ENCODE results near the gene PBX1.
A peak's percentile ranks its signal among the peaks of the same experiment; 100 is the strongest.

The PBX1 gene

DNA sequence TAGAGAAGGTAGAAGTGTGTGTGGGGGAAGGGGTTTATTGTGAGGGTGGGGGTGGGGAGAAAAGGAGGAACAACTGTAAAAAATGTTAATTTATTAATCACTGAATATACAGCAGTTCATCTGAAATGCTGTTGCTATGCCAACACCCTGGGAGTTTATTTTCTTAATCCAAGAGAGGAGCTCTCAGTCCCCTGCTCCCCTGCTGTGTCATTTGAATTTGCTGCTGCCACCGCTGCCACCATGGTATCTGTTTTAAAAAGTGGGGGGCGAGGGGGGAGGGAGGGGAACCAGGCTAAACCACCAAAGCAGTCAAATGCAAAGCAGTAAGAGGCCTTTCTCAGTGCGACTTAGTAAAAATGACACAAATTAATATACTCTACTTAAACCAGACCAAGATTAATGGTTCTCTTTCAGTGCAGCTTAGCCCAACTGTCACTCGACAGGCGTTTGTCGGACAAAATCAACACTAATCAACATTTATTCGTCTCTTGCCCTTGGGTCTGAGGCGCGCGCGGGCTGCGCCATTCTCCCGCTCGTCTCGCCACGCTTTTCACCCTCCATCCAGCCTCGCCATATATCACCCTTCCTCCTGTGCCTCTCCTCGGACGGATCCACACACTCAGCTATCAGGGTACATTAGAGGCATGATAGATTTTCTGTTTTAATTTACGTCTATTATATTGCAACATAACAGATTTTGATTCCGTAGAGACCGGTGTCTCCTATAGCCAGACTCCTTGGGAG, 76.2 kb downstream of the PBX1 start:
- Histone ChIP-seq H3K9ac (ENCODE audit: low read depth, low read length) (no peak overlapping the region), H3K27ac (ENCODE audit: low read depth, low read length) (peak overlapping the region; percentile 66), H3K36me3 (ENCODE audit: insufficient read depth, low read length) (no peaks in the 10 kb centered on the region; the same call in 1 of the 2 replicates), H3K27me3 (ENCODE audit: insufficient read depth, low read length) (no peaks in the 10 kb centered on the region), H3K9me3 (ENCODE audit: insufficient read depth, low read depth, low read length) (no peaks in the 10 kb centered on the region), H3K4me1 (ENCODE audit: insufficient read depth, low read length) (peaks cover 65% of the 10 kb centered on the region), H3K4me3 (ENCODE audit: low read length) (peak overlapping the region; percentile 14; the same call in 1 of the 2 replicates)
- WGBS = 55% methylated on average over 22 of the region's 22 CpGs

DNA sequence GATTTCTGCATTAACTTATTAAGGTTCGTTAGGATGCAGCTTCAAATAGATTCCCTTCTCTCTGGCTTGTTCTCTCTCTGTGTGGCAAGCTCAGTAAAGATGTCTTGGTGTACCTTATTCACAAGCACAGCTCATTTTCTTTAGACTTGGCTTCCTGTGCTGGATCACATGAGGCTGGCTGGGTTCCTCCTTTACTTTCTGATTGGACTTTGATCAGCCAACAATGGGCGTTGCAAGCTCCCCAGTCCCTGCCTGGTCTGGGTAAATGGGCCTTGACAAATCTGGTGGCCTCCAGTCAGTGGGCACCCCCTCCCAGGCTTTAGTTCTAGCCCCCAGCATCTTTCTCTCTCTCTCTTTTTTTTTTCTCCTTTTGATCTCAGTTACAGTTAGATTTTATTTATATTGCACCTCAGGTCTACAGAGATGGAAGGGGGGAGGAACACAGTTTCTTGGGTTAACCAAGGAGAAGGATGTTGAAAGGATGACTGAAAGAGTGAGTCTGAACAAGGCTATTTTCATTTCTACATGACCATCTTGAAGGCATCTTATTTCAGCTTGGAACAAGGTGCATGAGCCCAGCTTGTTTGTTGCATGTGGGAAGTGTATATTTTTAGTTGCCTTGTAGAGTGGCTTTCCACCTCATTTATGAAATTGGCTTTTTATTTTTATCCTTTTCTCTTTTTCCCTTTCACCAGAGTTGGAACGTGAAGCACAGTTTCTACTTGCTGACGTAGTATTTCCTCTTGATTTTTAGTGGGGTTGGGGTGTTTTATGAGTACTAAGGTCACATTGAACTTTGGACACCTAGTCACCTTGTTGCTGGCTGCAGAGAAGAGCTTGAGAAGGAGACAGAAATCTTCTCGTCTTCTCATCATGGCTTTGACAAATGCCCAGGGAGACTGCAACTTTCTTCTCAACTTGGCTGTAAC, 77.1 kb downstream of the PBX1 start:
- WGBS = 72% methylated on average over 5 of the region's 5 CpGs
- Histone ChIP-seq H3K4me3 (ENCODE audit: low read length) (peak overlapping the region; percentile 14; the same call in 1 of the 2 replicates), H3K27me3 (ENCODE audit: insufficient read depth, low read length) (no peaks in the 10 kb centered on the region), H3K9ac (ENCODE audit: low read depth, low read length) (no peak overlapping the region), H3K27ac (ENCODE audit: low read depth, low read length) (peak overlapping the region; percentile 66; the same call in 1 of the 2 replicates), H3K36me3 (ENCODE audit: insufficient read depth, low read length) (peaks cover 3% of the 10 kb centered on the region; the same call in 1 of the 2 replicates), H3K9me3 (ENCODE audit: insufficient read depth, low read depth, low read length) (no peaks in the 10 kb centered on the region), H3K4me1 (ENCODE audit: insufficient read depth, low read length) (peaks cover 63% of the 10 kb centered on the region)

GRCh38 chr1:164636757-164637156, 77.8 kb downstream of the PBX1 start:
- Histone ChIP-seq H3K4me1 (ENCODE audit: insufficient read depth, low read length) (peaks cover 56% of the 10 kb centered on the region), H3K4me3 (ENCODE audit: low read length) (no peak overlapping the region), H3K36me3 (ENCODE audit: insufficient read depth, low read length) (peaks cover 6% of the 10 kb centered on the region; the same call in 1 of the 2 replicates), H3K27ac (ENCODE audit: low read depth, low read length) (no peak overlapping the region), H3K9me3 (ENCODE audit: insufficient read depth, low read depth, low read length) (no peaks in the 10 kb centered on the region), H3K27me3 (ENCODE audit: insufficient read depth, low read length) (no peaks in the 10 kb centered on the region), H3K9ac (ENCODE audit: low read depth, low read length) (no peak overlapping the region)
- WGBS = 94% methylated on average over 3 of the region's 3 CpGs

DNA sequence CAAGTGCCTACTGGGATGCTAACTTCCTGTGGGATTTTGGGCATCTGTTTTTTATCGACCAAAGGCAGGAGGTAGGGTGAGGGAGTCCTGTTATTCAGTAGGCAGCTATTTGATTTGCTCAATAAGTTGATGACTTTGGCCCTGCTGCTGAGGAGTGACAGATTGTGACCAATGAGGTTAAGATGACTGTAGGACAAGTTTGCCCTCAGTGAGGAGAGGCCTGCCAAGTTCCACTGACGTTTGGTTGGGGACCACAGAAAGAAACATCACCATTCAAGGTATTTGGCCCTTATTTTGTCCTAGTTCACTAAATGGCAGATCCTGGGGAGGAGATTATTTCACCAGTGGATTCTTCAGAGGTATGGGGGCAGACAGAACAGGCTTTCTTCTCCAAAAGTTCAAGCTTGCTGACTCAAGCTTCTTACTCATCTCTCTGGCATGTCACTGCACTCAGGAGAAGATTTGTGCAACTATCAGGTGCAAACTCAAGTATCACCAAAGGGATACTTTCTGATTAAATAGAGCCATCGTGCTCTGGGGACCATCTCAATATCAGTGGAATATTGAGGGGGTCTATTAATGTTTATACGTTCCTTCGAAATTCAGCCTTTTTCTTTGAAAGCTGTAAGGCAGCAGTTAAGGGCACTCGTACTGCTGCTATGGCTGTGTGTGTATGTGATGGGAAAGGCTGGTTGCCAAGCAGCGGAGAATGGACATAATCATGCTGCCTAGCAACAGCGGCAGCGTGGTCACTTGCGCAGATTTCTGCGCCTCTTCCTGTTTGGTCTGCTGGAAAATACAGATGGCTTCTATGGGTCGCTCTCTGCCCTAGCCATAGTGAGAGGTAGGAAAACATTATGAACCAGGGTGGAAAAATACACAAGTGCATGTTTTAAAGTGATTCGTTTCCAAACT, 78.7 kb downstream of the PBX1 start:
- Histone ChIP-seq H3K4me3 (ENCODE audit: low read length) (no peak overlapping the region), H3K4me1 (ENCODE audit: insufficient read depth, low read length) (peaks cover 55% of the 10 kb centered on the region), H3K9ac (ENCODE audit: low read depth, low read length) (peak overlapping the region; percentile 4), H3K9me3 (ENCODE audit: insufficient read depth, low read depth, low read length) (no peaks in the 10 kb centered on the region), H3K27me3 (ENCODE audit: insufficient read depth, low read length) (no peaks in the 10 kb centered on the region), H3K27ac (ENCODE audit: low read depth, low read length) (no peak overlapping the region), H3K36me3 (ENCODE audit: insufficient read depth, low read length) (peaks cover 14% of the 10 kb centered on the region)
- WGBS = 85% methylated on average over 13 of the region's 13 CpGs

- WGBS = 83% methylated on average over 14 of the region's 14 CpGs
Observed at GRCh38 chr1:164638492-164639202, 79.7 kb downstream of the PBX1 start.

DNA sequence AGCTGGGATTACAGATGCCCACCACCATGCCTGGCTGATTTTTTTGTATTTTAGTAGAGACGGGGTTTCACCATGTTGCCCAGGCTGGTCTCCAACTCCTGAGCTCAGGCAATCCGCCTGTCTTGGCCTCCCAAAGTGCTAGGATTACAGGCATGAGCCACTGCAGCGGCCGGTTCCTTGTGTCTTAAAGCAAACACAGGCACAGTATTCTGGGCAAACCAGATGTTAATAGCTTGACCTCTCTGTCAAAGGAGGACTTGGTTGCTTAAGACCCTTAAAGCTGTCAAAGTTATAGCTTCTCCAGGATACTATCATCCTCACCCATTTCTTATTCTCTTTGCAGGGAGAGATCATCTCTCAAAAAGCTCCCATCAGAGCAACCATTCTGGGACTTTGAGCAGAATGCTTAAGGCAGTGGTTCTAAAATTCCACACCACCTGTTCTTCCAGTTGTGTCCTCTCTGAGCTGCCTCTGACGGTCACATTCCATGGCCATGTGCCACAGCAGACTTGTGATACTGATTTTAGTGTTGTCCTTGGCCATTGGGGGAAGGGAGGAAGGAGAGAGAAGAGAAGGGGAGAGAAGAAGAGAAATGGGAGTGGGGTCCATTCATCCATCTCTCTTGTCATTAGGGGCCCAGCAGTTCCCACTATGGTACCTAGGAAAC, 81.8 kb downstream of the PBX1 start:
- H3K4me1 ChIP-seq (ENCODE audit: insufficient read depth, low read length) = peaks cover 50% of the 10 kb centered on the region
- 93% methylated on average over 5 of the region's 5 CpGs for WGBS

More at GRCh38 chr1:164638492-164639202, 79.7 kb downstream of the PBX1 start:
- no peaks in the 10 kb centered on the region for H3K27me3 ChIP-seq (ENCODE audit: insufficient read depth, low read length)
- no peaks in the 10 kb centered on the region for H3K9me3 ChIP-seq (ENCODE audit: insufficient read depth, low read depth, low read length)
- peaks cover 21% of the 10 kb centered on the region for H3K36me3 ChIP-seq (ENCODE audit: insufficient read depth, low read length)
- peak overlapping the region; percentile 4; the same call in 1 of the 2 replicates for H3K9ac ChIP-seq (ENCODE audit: low read depth, low read length)
- H3K27ac ChIP-seq (ENCODE audit: low read depth, low read length) = no peak overlapping the region
- H3K4me3 ChIP-seq (ENCODE audit: low read length) = no peak overlapping the region
- H3K4me1 ChIP-seq (ENCODE audit: insufficient read depth, low read length) = peaks cover 53% of the 10 kb centered on the region

DNA sequence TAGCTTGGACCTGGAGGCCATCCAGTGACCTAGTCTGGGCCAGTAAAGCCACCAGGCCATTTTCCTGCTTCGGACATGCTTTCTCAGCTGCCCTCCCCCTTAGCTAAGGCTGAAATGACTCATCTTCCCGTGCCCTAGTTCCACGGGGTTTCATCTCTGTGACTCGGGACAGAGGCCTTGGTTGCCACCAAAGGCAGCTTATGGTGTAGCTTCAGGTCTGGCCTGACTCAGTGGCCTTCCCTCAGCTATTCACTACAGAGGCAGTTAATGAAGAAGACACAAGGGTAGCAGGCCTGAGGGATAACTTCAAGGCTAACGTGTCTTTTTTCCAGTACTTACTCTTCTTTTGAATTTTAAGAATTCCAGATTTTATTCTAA, 82.4 kb downstream of the PBX1 start:
- no peak overlapping the region for H3K27ac ChIP-seq (ENCODE audit: low read depth, low read length)
- H3K9me3 ChIP-seq (ENCODE audit: insufficient read depth, low read depth, low read length) = no peaks in the 10 kb centered on the region
- no peaks in the 10 kb centered on the region for H3K27me3 ChIP-seq (ENCODE audit: insufficient read depth, low read length)
- H3K9ac ChIP-seq (ENCODE audit: low read depth, low read length) = no peak overlapping the region
- WGBS = 92% methylated on average over 5 of the region's 5 CpGs
- H3K4me3 ChIP-seq (ENCODE audit: low read length) = no peak overlapping the region
- H3K36me3 ChIP-seq (ENCODE audit: insufficient read depth, low read length) = peaks cover 21% of the 10 kb centered on the region
- peaks cover 50% of the 10 kb centered on the region for H3K4me1 ChIP-seq (ENCODE audit: insufficient read depth, low read length)

More for the DNA sequence above, 81.8 kb downstream of the PBX1 start:
- peaks cover 21% of the 10 kb centered on the region for H3K36me3 ChIP-seq (ENCODE audit: insufficient read depth, low read length)
- H3K27ac ChIP-seq (ENCODE audit: low read depth, low read length) = no peak overlapping the region
- H3K27me3 ChIP-seq (ENCODE audit: insufficient read depth, low read length) = no peaks in the 10 kb centered on the region
- H3K4me3 ChIP-seq (ENCODE audit: low read length) = no peak overlapping the region
- H3K9me3 ChIP-seq (ENCODE audit: insufficient read depth, low read depth, low read length) = no peaks in the 10 kb centered on the region
- no peak overlapping the region for H3K9ac ChIP-seq (ENCODE audit: low read depth, low read length)

GRCh38 chr1:164643018-164643417, 84.0 kb downstream of the PBX1 start:
- 91% methylated on average over 7 of the region's 7 CpGs for WGBS

DNA sequence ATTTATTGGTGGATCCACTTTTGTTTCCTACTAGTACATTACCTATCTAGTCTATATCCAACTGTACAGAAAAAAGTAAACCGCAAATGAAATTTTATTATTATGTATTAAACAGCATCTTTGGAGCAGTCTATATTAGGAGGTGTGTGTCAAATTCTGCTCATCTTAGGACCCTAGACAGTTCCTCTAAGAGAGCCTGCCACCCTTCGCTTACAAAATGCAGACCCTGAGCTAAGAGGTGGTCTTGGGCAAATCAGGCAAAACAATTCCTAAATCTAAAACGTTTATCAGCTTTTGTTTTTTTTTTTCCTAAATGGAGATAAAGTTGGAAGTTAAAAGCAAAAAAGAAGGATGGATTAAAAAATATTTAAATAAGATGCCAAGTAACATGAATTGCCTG, 85.3 kb downstream of the PBX1 start:
- no peak overlapping the region for H3K4me3 ChIP-seq (ENCODE audit: low read length)
- H3K9ac ChIP-seq (ENCODE audit: low read depth, low read length) = no peak overlapping the region
- H3K9me3 ChIP-seq (ENCODE audit: insufficient read depth, low read depth, low read length) = no peaks in the 10 kb centered on the region
- peaks cover 49% of the 10 kb centered on the region for H3K4me1 ChIP-seq (ENCODE audit: insufficient read depth, low read length)
- WGBS = 88% methylated on average over 2 of the region's 3 CpGs
- H3K27ac ChIP-seq (ENCODE audit: low read depth, low read length) = no peak overlapping the region
- H3K27me3 ChIP-seq (ENCODE audit: insufficient read depth, low read length) = no peaks in the 10 kb centered on the region
- H3K36me3 ChIP-seq (ENCODE audit: insufficient read depth, low read length) = peaks cover 21% of the 10 kb centered on the region

More at GRCh38 chr1:164643018-164643417, 84.0 kb downstream of the PBX1 start:
- no peak overlapping the region for H3K9ac ChIP-seq (ENCODE audit: low read depth, low read length)
- H3K4me3 ChIP-seq (ENCODE audit: low read length) = no peak overlapping the region
- H3K27me3 ChIP-seq (ENCODE audit: insufficient read depth, low read length) = no peaks in the 10 kb centered on the region
- H3K4me1 ChIP-seq (ENCODE audit: insufficient read depth, low read length) = peaks cover 46% of the 10 kb centered on the region
- peaks cover 21% of the 10 kb centered on the region for H3K36me3 ChIP-seq (ENCODE audit: insufficient read depth, low read length)
- no peak overlapping the region for H3K27ac ChIP-seq (ENCODE audit: low read depth, low read length)
- H3K9me3 ChIP-seq (ENCODE audit: insufficient read depth, low read depth, low read length) = no peaks in the 10 kb centered on the region
